ENCODE measurements around the gene TRIO. TPM values are rescaled to one million over a fixed set of nuclear protein-coding genes. Genes with fewer than 3 reads are reported as not detected.

TRIO gene
- total RNA-seq, result 62.0 and 86.4 TPM in 2 replicates

GRCh38 chr5:14142827-14143545, at the start of gene TRIO:
TRIO (plus strand) TSS chr5:14143342; CDS start chr5:14143726, 384 bp downstream.

Other genes starting within 250 kb of the TRIO start
- gene DNAH5, start 198.7 kb upstream of the TRIO start, total RNA-seq, result 0.05 and 0.12 TPM in 2 replicates

Data from cardiac ventricle fibroblast (primary cell).